ENCODE data around the gene CMTM6.

The CMTM6 gene, protein sequence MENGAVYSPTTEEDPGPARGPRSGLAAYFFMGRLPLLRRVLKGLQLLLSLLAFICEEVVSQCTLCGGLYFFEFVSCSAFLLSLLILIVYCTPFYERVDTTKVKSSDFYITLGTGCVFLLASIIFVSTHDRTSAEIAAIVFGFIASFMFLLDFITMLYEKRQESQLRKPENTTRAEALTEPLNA

DNA sequence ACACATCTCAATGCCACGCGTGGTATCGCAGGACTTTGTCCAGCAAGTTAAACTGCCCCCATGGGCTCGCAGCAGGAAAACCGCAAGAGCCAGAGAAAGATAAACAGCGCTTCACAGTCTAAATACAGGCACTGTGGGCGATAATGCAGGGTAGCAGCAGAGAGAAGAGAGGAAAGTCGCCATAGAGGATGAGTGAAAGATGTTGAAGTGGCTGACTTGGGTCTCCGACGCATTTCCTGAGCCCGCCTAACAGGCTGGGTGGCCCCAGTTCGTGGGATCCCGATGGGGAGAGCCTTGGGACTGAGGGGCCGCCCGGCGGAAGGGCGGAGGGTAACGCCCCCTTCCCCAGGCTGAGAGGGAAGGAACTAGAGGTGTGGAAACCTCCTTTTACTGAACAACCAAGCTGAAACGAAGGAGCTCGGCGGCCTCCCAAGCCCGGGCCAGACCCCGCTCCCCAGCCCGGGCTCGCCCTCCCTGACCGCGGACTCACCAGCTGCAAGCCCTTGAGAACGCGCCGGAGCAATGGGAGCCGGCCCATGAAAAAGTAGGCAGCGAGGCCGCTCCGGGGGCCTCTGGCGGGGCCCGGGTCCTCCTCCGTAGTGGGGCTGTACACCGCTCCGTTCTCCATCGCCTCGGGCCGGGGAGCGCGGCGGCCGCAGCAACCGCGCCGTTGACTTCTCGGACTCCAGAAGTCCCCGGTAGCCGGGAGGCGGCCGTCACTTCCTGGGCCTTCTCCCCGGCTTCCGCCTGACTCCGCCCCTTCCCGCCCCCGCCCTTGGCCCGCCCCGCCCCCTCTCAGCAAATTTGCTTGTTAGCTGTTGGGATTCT, at the start of gene CMTM6:
CMTM6 (minus strand) TSS at position 735 of the 828 bp plus-strand sequence; CDS start at position 628, 107 bp downstream.
- H3K4me1 ChIP-seq (ENCODE audit: control insufficient read depth, insufficient read depth, low read length) = peaks cover 14% of the 10 kb centered on the region

DNA sequence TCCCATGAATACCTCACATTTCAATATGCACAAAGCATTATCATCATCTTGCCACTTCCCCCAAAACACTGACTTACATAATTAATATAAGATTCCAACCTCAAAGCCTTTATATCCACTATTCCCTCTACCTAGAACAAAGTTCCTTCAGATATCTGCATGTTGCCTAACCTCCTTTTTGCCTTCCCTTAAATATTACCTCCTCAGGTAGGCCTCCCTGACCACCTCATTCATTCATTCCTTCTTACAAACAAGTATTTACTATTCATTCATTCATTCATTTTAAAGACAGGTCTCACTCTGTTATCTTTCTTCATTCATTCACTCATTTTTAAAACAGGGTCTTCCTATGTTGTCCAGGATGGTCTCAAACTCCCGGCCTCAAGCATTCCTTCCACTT, 49.4 kb upstream of the CMTM6 start:
- Histone ChIP-seq H3K9ac (ENCODE audit: low read depth, low read length) (no peak overlapping the region), H3K27me3 (ENCODE audit: control insufficient read depth, insufficient read depth, low read length) (no peaks in the 10 kb centered on the region), H3K36me3 (ENCODE audit: control insufficient read depth, insufficient read depth, low read length) (no peaks in the 10 kb centered on the region), H3K27ac (ENCODE audit: low read depth, low read length) (no peak overlapping the region), H3K9me3 (ENCODE audit: control insufficient read depth, insufficient read depth, low read length) (no peaks in the 10 kb centered on the region), H3K4me3 (ENCODE audit: low read depth, low read length) (no peak overlapping the region), H3K4me1 (ENCODE audit: control insufficient read depth, insufficient read depth, low read length) (peaks cover 10% of the 10 kb centered on the region; the same call in 1 of the 2 replicates)

More for the DNA sequence above, at the start of gene CMTM6:
- peak within 1 kb of the TSS; percentile 45 for H3K9ac ChIP-seq (ENCODE audit: low read depth, low read length)
- no peaks in the 10 kb centered on the region for H3K27me3 ChIP-seq (ENCODE audit: control insufficient read depth, insufficient read depth, low read length)
- H3K36me3 ChIP-seq (ENCODE audit: control insufficient read depth, insufficient read depth, low read length) = no peaks in the 10 kb centered on the region
- H3K4me3 ChIP-seq (ENCODE audit: low read depth, low read length) = peak within 1 kb of the TSS; percentile 87
- H3K27ac ChIP-seq (ENCODE audit: low read depth, low read length) = peak within 1 kb of the TSS; percentile 93
- H3K9me3 ChIP-seq (ENCODE audit: control insufficient read depth, insufficient read depth, low read length) = no peaks in the 10 kb centered on the region

DNA sequence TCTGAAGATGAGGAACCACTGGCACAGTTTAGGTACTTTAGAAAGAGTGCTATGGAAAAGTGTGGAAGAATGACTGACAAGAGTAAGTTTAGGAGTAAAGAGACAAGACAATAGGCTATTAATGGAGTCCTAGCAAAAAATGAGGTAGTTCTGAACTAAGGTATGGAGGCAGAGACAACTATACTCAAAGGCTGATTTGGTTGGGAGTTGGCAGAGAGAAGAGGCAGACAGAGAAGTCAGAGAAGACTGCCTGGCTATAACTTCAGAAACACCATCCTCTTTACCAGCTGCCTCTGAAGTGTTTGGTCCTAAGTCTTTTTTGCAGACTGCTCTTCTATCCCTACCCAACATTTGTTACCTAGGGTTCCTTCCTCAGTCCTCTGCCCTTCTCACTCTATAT, 48.8 kb upstream of the CMTM6 start:
- Histone ChIP-seq H3K36me3 (ENCODE audit: control insufficient read depth, insufficient read depth, low read length) (no peaks in the 10 kb centered on the region), H3K9ac (ENCODE audit: low read depth, low read length) (no peak overlapping the region)

DNA sequence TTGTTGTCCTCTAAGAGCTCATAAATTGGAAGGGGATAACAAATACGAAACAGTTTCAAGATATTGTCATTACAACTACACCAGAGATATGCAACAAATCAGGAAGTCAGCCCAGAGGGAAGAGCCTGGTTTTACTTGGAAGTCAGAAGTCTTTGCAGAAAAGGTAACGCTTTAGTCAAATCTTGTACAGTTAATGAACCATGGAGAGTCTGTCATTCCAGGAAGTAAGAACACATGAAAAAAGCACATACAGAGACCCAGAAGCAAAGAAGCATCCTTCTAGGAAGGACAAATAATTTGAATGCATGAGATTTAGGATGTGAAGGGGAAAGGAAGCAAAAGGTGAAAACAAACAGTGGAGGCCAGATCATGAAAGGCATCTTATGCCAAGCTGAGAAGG, 48.4 kb upstream of the CMTM6 start:
- Histone ChIP-seq H3K9ac (ENCODE audit: low read depth, low read length) (no peak overlapping the region), H3K4me1 (ENCODE audit: control insufficient read depth, insufficient read depth, low read length) (peaks cover 10% of the 10 kb centered on the region; the same call in 1 of the 2 replicates), H3K27ac (ENCODE audit: low read depth, low read length) (no peak overlapping the region), H3K27me3 (ENCODE audit: control insufficient read depth, insufficient read depth, low read length) (no peaks in the 10 kb centered on the region), H3K9me3 (ENCODE audit: control insufficient read depth, insufficient read depth, low read length) (no peaks in the 10 kb centered on the region), H3K36me3 (ENCODE audit: control insufficient read depth, insufficient read depth, low read length) (no peaks in the 10 kb centered on the region), H3K4me3 (ENCODE audit: low read depth, low read length) (no peak overlapping the region)

More for the DNA sequence above, 48.8 kb upstream of the CMTM6 start:
- Histone ChIP-seq H3K4me3 (ENCODE audit: low read depth, low read length) (no peak overlapping the region), H3K9me3 (ENCODE audit: control insufficient read depth, insufficient read depth, low read length) (no peaks in the 10 kb centered on the region), H3K4me1 (ENCODE audit: control insufficient read depth, insufficient read depth, low read length) (peaks cover 10% of the 10 kb centered on the region; the same call in 1 of the 2 replicates), H3K27ac (ENCODE audit: low read depth, low read length) (no peak overlapping the region), H3K27me3 (ENCODE audit: control insufficient read depth, insufficient read depth, low read length) (no peaks in the 10 kb centered on the region)

DNA sequence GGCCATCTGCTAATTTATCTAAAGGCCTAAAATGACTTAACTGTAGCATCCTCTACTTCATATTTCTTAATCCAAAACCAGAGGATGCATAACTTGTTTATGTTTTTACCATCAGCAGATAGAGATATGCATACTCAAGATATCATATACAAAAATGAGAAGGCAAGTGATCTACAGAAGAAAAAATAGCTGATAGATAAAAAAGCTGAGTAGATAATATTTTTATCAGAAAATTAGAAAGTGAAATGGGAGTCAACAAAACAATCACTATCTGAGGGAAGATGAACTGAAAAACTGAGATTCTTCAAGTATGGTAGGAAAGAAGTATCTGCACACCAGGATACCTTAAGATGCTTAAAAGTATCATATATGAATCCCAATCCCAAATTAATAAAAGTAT, 42.7 kb upstream of the CMTM6 start:
- Histone ChIP-seq H3K9ac (ENCODE audit: low read depth, low read length) (no peak overlapping the region), H3K4me3 (ENCODE audit: low read depth, low read length) (no peak overlapping the region), H3K36me3 (ENCODE audit: control insufficient read depth, insufficient read depth, low read length) (peaks cover 28% of the 10 kb centered on the region), H3K27ac (ENCODE audit: low read depth, low read length) (no peak overlapping the region), H3K9me3 (ENCODE audit: control insufficient read depth, insufficient read depth, low read length) (no peaks in the 10 kb centered on the region), H3K27me3 (ENCODE audit: control insufficient read depth, insufficient read depth, low read length) (no peaks in the 10 kb centered on the region), H3K4me1 (ENCODE audit: control insufficient read depth, insufficient read depth, low read length) (peaks cover 7% of the 10 kb centered on the region; the same call in 1 of the 2 replicates)

DNA sequence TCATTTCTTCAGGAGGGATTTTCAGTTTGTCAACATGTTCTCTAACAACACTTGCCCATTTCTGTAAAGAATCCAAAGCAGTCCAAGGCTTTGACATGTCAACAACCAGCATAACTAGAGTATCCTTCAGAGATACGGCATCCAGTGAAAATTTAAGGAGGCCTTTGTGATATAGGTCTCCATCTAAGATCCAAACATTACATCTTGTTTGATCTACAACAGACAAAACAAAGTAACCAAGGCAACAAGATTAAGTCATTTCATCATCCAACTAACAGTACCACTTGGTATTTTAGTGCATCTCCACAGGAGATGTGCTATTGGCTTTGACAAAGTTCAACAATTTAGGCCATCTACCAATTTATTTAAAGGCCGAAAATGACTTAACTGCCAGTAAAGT, 42.2 kb upstream of the CMTM6 start:
- H3K4me3 ChIP-seq (ENCODE audit: low read depth, low read length) = no peak overlapping the region
- no peaks in the 10 kb centered on the region for H3K27me3 ChIP-seq (ENCODE audit: control insufficient read depth, insufficient read depth, low read length)
- H3K4me1 ChIP-seq (ENCODE audit: control insufficient read depth, insufficient read depth, low read length) = peaks cover 7% of the 10 kb centered on the region; the same call in 1 of the 2 replicates
- H3K36me3 ChIP-seq (ENCODE audit: control insufficient read depth, insufficient read depth, low read length) = peaks cover 33% of the 10 kb centered on the region
- H3K9ac ChIP-seq (ENCODE audit: low read depth, low read length) = no peak overlapping the region
- H3K27ac ChIP-seq (ENCODE audit: low read depth, low read length) = no peak overlapping the region
- no peaks in the 10 kb centered on the region for H3K9me3 ChIP-seq (ENCODE audit: control insufficient read depth, insufficient read depth, low read length)

DNA sequence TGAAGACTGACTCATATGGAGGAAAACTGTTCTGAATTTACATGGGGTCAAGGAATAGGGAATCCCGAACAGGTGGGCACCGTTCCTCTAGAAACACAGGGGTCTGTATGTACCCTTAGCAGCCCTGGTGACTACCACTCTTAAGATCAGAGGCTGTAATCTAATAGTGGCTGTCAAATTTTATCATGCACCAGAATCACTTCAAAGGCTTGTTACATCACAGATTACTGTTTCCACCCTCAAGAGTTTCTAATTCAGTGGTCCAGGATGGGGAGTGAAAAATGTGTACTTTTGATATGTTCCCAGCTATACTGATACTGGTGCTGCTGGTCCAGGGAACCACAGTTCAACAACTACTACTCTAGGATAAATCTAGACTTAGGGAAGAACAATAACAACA, 40.2 kb upstream of the CMTM6 start:
- H3K4me3 ChIP-seq (ENCODE audit: low read depth, low read length) = no peak overlapping the region
- no peak overlapping the region for H3K27ac ChIP-seq (ENCODE audit: low read depth, low read length)
- no peaks in the 10 kb centered on the region for H3K9me3 ChIP-seq (ENCODE audit: control insufficient read depth, insufficient read depth, low read length)
- no peaks in the 10 kb centered on the region for H3K27me3 ChIP-seq (ENCODE audit: control insufficient read depth, insufficient read depth, low read length)
- no peaks in the 10 kb centered on the region for H3K4me1 ChIP-seq (ENCODE audit: control insufficient read depth, insufficient read depth, low read length)
- H3K9ac ChIP-seq (ENCODE audit: low read depth, low read length) = no peak overlapping the region
- H3K36me3 ChIP-seq (ENCODE audit: control insufficient read depth, insufficient read depth, low read length) = peaks cover 40% of the 10 kb centered on the region

DNA sequence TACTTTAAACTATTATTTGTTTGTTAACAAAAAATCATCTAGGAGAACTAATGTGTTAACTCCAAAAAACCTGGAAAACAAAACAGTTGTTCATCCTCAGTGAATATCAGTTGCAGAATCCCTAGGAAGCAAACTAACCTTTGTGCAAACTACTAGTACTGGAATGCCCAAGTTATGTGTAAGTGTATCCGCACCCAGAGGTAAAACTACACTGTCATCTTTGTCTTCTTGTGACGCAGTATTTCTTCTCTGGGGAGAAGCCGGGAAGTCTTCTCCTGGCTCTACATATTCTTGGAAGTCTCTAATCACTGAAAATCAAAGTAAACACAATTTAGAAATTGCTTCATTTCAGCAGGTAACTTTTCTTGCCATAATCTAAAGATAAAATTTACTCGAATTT, 38.2 kb upstream of the CMTM6 start:
- Histone ChIP-seq H3K27me3 (ENCODE audit: control insufficient read depth, insufficient read depth, low read length) (no peaks in the 10 kb centered on the region), H3K36me3 (ENCODE audit: control insufficient read depth, insufficient read depth, low read length) (peaks cover 54% of the 10 kb centered on the region), H3K9me3 (ENCODE audit: control insufficient read depth, insufficient read depth, low read length) (no peaks in the 10 kb centered on the region), H3K9ac (ENCODE audit: low read depth, low read length) (no peak overlapping the region), H3K4me3 (ENCODE audit: low read depth, low read length) (no peak overlapping the region), H3K27ac (ENCODE audit: low read depth, low read length) (no peak overlapping the region), H3K4me1 (ENCODE audit: control insufficient read depth, insufficient read depth, low read length) (no peaks in the 10 kb centered on the region)

DNA sequence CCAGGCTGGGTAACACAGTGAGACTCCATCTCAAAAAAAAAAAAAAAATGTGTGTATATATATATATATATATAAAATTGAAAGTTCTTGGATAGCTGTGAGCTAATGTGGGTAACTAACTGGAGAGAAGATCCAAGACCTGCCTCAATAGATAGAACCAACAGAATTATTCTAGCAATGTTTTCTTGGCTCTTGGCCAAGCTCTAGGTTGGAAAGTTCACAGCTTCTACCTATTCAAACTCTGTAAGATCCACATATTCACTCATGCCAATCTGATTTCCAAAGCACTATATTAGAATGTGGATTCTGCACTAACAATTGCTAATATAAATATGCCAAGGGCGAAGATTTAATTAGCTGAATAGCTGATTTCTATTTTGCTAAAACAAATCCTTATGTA, 29.8 kb upstream of the CMTM6 start:
- Histone ChIP-seq H3K4me3 (ENCODE audit: low read depth, low read length) (no peak overlapping the region), H3K9me3 (ENCODE audit: control insufficient read depth, insufficient read depth, low read length) (no peaks in the 10 kb centered on the region), H3K27ac (ENCODE audit: low read depth, low read length) (no peak overlapping the region), H3K9ac (ENCODE audit: low read depth, low read length) (no peak overlapping the region), H3K27me3 (ENCODE audit: control insufficient read depth, insufficient read depth, low read length) (no peaks in the 10 kb centered on the region), H3K4me1 (ENCODE audit: control insufficient read depth, insufficient read depth, low read length) (no peaks in the 10 kb centered on the region), H3K36me3 (ENCODE audit: control insufficient read depth, insufficient read depth, low read length) (peaks cover 90% of the 10 kb centered on the region)

DNA sequence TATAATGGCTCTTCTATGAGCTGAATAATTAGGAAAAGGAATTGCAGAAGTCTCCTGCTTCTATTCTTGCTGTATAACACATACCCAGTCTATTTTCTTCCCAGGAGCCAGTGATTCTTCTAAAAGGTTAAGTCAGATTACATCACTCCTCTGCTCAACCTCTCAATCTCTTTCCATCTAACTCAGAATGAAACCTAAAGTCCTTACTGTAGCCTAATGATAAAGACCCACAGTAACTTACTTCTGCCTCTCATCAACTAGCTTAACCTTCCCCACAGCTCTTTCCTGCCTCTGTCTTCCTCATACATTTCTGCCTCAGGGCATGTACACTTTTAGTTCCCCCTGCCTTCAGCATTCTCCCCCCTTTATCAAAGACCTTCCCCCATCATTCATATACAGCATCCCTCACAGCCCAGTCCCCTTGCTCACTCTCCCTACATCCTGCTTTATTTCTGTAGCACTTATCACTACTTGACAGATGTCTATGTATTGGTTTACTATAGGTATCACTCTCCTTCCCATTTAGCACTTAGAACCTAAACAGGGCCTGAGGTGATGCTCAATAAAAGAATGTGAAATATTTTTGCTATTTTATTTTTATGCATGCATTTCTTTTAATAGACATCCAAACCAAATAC, 28.5 kb upstream of the CMTM6 start:
- no peaks in the 10 kb centered on the region for H3K4me1 ChIP-seq (ENCODE audit: control insufficient read depth, insufficient read depth, low read length)
- no peak overlapping the region for H3K27ac ChIP-seq (ENCODE audit: low read depth, low read length)
- H3K36me3 ChIP-seq (ENCODE audit: control insufficient read depth, insufficient read depth, low read length) = peaks cover 91% of the 10 kb centered on the region
- H3K27me3 ChIP-seq (ENCODE audit: control insufficient read depth, insufficient read depth, low read length) = no peaks in the 10 kb centered on the region
- H3K9me3 ChIP-seq (ENCODE audit: control insufficient read depth, insufficient read depth, low read length) = no peaks in the 10 kb centered on the region
- no peak overlapping the region for H3K9ac ChIP-seq (ENCODE audit: low read depth, low read length)
- no peak overlapping the region for H3K4me3 ChIP-seq (ENCODE audit: low read depth, low read length)

DNA sequence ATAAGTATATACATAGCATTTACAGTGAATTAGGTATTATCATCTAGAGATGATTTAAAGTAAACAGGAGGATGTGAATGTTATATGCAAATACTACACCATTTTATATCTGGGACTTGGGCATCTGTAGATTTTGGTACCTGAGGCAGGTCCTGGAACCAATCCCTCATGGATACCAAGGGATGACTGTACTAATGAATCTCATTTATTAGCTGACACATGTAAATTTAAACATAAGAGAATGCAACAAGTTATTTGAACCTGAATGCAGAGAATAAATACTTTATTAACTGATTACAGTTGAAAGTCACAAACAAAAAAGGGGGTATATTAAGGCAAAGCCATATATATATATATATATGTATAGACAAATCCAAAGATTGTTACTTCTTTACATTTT, 23.1 kb upstream of the CMTM6 start:
- H3K27ac ChIP-seq (ENCODE audit: low read depth, low read length) = no peak overlapping the region
- no peaks in the 10 kb centered on the region for H3K4me1 ChIP-seq (ENCODE audit: control insufficient read depth, insufficient read depth, low read length)
- no peak overlapping the region for H3K9ac ChIP-seq (ENCODE audit: low read depth, low read length)
- no peaks in the 10 kb centered on the region for H3K9me3 ChIP-seq (ENCODE audit: control insufficient read depth, insufficient read depth, low read length)
- no peak overlapping the region for H3K4me3 ChIP-seq (ENCODE audit: low read depth, low read length)
- no peaks in the 10 kb centered on the region for H3K27me3 ChIP-seq (ENCODE audit: control insufficient read depth, insufficient read depth, low read length)
- peaks cover 58% of the 10 kb centered on the region for H3K36me3 ChIP-seq (ENCODE audit: control insufficient read depth, insufficient read depth, low read length)

Measured in HUES48 (cell line).